Measurements from ENCODE around the gene ZNF236.
"Not testable (repeated sequence)": the region's sequence is repeated elsewhere in the genome, so short reads cannot be mapped to it uniquely, and the experiment has no call there.

DNA sequence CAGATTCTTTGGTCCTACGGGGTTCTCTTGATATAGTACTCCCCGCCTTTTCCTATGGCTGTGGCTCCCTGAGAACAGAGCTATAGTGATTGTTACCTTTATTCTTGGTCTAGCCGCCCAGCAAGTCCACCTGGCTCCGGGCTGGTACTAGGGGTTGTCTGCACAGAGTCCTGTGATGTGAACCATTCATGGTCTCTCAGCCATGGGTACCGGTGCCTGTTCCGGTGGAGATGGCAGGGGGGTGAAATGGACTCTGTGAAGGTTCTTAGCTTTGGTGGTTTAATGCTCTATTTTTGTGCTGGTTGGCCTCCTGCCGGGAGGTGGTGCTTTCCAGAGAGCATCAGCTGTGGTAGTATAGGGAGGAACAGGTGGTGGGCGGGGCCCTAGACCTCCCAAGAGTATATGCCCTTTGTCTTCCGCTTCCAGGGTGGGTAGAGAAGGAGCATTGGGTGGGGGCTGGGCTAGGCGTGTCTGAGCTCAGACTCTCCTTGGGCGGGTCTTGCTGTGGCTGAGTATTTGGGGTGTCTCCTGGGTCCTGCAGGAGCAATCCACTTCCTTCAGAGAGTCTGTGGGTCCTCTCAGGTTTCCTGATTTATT is 143.3 kb downstream of the ZNF236 start:
- TF ChIP-seq, protein P1, sequence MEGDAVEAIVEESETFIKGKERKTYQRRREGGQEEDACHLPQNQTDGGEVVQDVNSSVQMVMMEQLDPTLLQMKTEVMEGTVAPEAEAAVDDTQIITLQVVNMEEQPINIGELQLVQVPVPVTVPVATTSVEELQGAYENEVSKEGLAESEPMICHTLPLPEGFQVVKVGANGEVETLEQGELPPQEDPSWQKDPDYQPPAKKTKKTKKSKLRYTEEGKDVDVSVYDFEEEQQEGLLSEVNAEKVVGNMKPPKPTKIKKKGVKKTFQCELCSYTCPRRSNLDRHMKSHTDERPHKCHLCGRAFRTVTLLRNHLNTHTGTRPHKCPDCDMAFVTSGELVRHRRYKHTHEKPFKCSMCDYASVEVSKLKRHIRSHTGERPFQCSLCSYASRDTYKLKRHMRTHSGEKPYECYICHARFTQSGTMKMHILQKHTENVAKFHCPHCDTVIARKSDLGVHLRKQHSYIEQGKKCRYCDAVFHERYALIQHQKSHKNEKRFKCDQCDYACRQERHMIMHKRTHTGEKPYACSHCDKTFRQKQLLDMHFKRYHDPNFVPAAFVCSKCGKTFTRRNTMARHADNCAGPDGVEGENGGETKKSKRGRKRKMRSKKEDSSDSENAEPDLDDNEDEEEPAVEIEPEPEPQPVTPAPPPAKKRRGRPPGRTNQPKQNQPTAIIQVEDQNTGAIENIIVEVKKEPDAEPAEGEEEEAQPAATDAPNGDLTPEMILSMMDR (IDR thresholded peaks at IDR 0.05), result not testable (repeated sequence)
- TF ChIP-seq EZH2 (IDR thresholded peaks at IDR 0.05; ENCODE audit: borderline replicate concordance, insufficient read depth, low read depth, low read length, poor library complexity, severe bottlenecking), result not testable (repeated sequence)
